Medulla oblongata (tissue), 1 donor: ENCODE results near the gene PTPRN.
A peak's percentile ranks its signal among the peaks of the same experiment; 100 is the strongest.
"Not testable (repeated sequence)": the region's sequence is repeated elsewhere in the genome, so short reads cannot be mapped to it uniquely, and the experiment has no call there.

Experiments used
- DNase-seq: peaks from one replicate; pipeline ENCODE4 v3.0.0-alpha.2; 2015; ENCODE audit errors: extremely low spot score

The PTPRN gene

GRCh38 chr2:219287580-219288265, 21.5 kb downstream of the PTPRN start:
- no peak for DNase-seq

GRCh38 chr2:219287116-219287440, 22.1 kb downstream of the PTPRN start:
- DNase-seq = not testable (repeated sequence)

GRCh38 chr2:219286436-219287115, 22.6 kb downstream of the PTPRN start:
- DNase-seq = peak; percentile 69

- peak; percentile 61 for DNase-seq
These were observed 23.2 kb downstream of the PTPRN start for GRCh38 chr2:219285894-219286425.

- no peak for DNase-seq
These were observed 23.8 kb downstream of the PTPRN start for GRCh38 chr2:219285373-219285735.

DNA sequence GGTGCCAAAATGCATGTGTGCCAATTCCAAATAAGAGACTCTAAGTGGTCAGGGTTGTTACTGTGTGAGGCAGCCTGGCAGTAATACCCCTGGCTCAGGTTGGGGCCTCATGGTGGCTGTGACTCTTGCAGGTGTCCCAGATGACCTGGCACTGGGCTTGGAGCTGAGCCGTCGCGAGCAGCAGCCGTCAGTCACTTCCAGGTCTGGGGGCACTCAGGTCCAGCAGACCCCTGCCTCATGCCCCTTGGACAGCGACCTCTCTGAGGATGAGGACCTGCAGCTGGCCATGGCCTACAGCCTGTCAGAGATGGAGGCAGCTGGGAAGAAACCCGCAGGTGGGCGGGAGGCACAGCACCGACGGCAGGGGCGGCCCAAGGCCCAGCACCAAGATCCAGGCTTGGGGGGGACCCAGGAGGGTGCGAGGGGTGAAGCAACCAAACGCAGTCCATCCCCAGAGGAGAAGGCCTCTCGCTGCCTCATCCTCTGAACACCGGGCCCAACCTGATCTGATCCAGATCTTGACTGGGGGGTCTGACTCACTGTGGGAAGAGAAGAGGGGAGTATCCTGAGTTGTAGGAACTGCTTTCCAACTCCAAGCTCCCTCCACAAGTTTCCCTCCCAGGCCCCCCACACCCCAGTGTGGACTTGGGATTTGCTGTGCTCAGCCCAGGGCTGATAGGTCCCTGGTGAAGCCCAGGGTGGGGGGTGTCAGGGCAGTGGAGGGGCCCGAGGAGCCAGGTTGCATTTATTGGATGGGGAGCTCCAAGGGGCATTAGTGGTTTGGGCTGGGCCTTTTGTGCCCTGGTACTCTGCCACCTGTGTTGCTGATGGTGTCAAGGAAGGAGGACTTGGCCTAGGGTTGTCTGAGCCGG, 24.5 kb downstream of the PTPRN start:
- DNase-seq = no peak

DNA sequence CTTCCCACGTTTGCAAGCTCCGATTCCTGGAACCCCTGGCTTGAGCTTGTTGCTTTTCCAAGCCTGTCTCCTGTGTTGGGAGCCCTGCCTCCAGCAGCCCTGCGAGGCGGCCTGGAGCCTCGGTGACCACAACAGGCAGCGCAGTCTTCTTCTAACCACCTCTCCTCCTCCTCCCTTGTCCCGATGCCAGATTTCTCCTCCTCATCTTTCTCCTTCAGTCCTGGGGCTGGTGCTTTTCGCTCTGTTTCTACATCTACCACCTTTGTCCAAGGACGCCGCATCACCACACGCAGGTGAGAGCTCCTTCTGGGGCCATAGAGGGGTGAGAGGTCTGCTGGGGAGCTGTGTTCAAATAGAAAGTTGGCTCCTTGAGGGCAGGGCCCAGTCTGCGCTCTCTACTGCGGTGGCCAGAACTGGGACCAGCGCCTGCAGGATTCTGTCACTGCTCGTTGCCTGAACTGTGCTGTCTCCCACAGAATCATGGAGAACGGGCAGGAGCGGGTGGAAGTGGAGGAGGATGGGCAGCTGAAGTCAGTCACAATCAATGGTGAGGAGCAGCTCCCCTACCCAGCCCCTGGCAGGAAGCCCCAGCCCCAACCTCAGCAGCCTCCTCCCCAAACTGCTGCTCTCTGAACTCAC, 26.1 kb downstream of the PTPRN start:
- no peak for DNase-seq

- peak; percentile 90 for DNase-seq
These were observed 26.8 kb downstream of the PTPRN start for GRCh38 chr2:219282375-219282774.

DNA sequence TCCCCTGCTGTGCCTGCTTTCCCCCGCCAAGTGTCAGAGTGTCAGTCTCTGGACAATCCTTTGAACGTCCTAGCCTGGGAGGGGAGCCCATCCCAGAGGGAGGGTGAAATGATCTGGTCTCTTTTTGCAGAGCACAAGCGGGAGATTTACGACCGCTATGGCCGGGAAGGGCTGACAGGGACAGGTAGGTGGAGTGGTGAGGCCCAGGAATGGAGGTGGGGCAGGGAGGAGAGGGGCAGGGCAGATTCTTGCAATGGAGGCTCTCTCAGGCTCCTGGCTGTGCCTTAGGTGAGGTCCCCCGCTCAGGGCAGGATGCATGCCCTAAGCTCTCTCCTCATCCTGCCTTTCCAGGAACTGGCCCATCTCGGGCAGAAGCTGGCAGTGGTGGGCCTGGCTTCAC, 27.6 kb downstream of the PTPRN start:
- no peak for DNase-seq

DNA sequence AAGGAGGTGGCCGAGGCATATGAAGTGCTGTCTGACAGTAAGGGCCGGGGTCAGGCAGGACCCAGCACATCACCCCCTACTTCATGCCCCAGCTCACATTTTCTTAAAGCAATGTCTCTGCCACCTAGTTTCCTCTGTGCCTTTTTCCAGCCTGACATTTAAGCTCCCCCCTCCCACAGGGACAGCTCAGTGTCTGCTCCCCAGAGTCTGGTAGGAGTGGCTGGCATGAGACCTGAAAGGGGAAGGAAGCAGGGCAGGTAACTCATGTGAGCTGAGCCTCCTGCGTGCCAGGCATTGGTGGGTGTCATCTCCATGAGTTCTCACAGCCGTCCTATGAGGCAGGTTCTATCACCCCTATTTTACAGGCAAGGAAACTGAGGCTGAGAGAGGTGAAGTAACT, 28.6 kb downstream of the PTPRN start:
- peak; percentile 30 for DNase-seq

DNA sequence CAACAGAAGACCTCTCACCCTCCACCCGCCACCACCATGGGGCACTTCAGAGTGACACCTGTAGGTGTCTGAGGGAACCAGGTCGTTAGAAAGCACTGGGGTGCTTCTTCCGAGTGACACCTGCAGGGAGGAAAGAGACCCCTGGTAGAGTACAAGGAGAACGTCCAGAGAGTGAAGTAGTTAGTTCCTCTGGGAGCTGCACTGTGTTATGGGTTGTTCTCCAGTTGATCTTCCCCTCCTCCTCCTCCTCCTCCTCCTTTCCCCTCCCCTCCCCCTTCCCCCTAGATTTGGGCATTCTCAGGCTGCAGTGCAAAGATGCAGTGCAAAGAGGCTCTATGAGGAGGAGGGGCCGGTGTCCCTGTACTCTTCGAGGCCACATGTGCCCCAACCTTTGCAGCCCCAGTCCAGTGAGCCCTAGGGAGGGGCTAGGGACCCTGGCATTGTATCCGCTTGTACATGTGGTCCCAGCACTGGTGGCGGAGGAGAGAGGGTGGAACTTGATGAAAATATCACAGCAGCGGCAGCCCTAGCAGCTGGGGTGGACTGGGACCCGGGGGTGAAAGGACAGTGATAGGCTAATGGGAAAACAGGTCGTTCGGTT, 29.2 kb downstream of the PTPRN start:
- DNase-seq = peak; percentile 37

GRCh38 chr2:219279151-219279915, 29.9 kb downstream of the PTPRN start, which contains the start of gene DNAJB2:
DNAJB2 (plus strand) TSS chr2:219279366; CDS start chr2:219279834, 468 bp downstream.
- DNase-seq = peak; percentile 99

GRCh38 chr2:219278655-219279150, 30.5 kb downstream of the PTPRN start:
- DNase-seq = no peak

DNA sequence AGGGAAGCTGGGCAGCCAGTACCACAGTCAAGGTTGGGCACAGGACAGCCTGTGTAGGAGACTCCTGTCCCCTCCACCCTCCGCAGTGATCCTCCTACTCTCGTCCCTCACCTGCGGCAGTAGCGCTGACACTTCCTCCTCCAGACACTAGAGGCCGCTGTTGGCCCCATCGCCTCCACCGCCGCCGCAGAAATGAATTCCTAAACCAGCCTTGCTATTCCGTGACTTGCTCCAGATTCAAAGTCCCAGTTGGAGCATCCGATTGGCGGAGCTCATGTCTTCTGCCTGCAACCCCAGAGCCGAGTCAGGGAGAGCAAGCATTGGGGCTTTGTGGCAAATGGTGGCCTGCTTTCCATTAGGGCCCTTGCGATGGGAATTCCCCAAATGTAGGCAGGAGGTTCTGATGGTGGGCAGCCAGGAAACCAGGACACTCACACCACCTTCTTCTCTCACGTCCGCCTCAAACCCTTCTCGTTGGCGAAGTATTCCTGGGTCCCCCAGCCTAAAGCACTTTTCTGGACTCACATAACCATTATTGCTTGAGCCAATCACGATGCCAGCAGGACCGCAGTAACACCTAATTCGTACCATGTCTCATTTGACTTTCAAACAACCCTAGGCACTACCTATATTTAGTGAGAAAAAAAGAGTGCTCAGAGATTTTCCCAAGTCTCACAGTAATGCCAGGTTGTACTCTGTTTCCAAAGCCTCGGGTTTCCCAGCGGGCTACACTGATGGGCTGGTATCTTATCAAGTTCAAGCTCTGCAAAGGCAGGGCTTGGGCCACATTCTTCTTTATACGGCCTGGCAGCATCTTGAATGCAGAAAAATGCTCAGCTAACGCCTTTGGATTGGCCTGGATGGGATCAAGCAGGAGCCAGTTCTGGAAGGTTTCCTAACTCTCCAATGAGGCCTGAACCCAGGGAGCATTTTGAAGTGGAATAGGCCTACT, 31.2 kb downstream of the PTPRN start:
- peak; percentile 90 for DNase-seq

DNA sequence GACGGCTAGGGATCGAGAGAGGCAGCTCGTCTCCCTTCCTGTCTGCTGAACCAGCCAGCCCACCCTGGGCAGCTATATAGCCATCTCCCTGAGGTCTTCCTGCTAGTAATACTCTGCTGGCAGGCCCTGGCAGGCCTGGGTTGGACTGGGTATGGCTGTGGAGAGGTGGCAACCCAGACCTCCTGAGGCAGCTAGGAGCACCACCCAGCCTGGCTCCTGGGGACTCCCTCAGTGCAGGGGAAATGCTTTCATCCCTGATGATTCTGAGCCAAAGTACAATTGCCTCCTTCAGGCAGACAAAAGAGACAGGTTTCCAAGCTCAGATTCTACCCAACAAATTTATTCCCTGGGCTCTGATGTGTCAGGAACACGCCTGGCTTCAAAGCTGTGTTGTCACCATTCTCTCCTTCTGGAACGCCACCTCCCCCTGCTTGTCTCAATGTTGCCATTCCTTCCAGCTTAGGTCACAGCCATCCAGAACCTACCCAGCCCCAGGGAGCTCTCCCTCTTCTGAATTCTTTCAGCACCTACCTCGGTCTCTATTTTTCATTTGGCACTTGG, 34.8 kb downstream of the PTPRN start:
- no peak for DNase-seq

DNA sequence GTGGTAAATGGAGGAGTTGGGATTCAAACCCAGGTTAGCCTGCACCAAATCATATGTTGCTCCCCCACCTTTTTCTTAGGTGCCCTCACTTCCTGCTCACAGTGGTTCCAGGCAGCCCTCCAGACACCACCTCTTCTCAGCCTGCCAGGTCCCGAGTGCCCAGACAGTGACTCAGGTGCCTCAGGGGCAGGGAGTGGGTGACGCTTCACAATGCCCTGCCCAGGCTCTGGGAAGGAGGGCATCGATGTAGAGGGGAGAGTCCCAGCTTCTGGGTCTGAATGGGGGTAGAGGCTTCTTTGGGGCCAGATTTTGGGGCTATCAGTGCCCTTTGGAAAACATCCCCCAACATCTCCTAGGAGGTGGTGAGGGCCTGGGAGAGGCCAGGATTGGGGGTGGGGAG, 35.3 kb downstream of the PTPRN start:
- DNase-seq = no peak

GRCh38 chr2:219272995-219273394, 36.2 kb downstream of the PTPRN start:
- DNase-seq = no peak

DNA sequence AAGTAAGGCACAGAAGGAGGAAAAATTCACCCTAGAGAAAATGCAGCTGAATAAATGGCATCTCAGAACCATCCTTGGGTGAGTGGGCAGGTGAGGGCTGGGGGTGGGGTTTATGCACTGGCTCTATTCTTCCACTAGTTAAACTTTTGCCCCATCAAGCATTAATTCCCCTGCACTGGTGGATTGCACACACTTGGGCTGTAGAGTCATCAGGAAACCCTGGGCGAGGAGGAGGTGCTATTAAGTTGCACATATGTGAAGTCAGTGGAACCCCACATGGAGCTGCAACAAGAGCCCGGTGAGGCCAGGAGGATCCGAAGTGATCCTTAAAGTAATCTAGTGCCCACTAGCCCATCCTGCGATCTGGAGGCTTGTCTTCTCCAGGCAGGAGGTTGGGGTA, 36.8 kb downstream of the PTPRN start:
- no peak for DNase-seq

- DNase-seq = no peak
These were observed 38.2 kb downstream of the PTPRN start for GRCh38 chr2:219271021-219271420.
